ENCODE measurements around the gene SPOP.
"Not testable (repeated sequence)": the region's sequence is repeated elsewhere in the genome, so short reads cannot be mapped to it uniquely, and the experiment has no call there.

The SPOP gene

GRCh38 chr17:49647256-49647585 lies 30.7 kb downstream of the SPOP start:
- no peak for DNase-seq (ENCODE audit: low spot score)

- peak; percentile 42 for DNase-seq (ENCODE audit: low spot score)
These were observed 31.3 kb downstream of the SPOP start for GRCh38 chr17:49646391-49647255.

- not testable (repeated sequence) for DNase-seq (ENCODE audit: low spot score)
These were observed 31.9 kb downstream of the SPOP start for GRCh38 chr17:49646056-49646390.

DNA sequence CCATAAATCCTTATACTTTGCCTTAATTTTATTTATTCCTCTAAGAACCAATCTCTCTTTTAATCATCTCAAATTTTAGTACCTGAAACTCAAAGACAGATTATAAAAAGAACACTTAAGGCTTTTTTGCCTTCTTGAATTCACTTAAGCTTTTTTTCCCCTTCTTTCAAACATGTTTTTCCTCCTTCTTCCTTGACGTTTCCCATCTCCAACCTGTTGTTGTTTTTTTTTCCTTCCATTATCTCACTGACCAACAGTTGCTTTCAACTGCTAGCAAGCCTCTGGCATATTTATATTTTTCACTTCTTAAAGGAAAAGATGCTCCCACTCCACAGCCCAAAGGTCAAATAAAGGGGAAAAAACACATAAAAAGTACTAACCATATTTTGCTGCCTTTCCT lies 32.2 kb downstream of the SPOP start:
- DNase-seq (ENCODE audit: low spot score), result no peak

GRCh38 chr17:49640556-49640955 lies 37.3 kb downstream of the SPOP start:
- DNase-seq (ENCODE audit: low spot score), result no peak

GRCh38 chr17:49638818-49639217 lies 39.1 kb downstream of the SPOP start:
- no peak for DNase-seq (ENCODE audit: low spot score)

GRCh38 chr17:49637739-49638138 lies 40.2 kb downstream of the SPOP start:
- DNase-seq (ENCODE audit: low spot score), result no peak

GRCh38 chr17:49637050-49637449 lies 40.8 kb downstream of the SPOP start:
- DNase-seq (ENCODE audit: low spot score), result peak; percentile 26

GRCh38 chr17:49635121-49635520 lies 42.8 kb downstream of the SPOP start:
- no peak for DNase-seq (ENCODE audit: low spot score)

GRCh38 chr17:49634485-49634860 lies 43.4 kb downstream of the SPOP start:
- peak; percentile 10 for DNase-seq (ENCODE audit: low spot score)

DNA sequence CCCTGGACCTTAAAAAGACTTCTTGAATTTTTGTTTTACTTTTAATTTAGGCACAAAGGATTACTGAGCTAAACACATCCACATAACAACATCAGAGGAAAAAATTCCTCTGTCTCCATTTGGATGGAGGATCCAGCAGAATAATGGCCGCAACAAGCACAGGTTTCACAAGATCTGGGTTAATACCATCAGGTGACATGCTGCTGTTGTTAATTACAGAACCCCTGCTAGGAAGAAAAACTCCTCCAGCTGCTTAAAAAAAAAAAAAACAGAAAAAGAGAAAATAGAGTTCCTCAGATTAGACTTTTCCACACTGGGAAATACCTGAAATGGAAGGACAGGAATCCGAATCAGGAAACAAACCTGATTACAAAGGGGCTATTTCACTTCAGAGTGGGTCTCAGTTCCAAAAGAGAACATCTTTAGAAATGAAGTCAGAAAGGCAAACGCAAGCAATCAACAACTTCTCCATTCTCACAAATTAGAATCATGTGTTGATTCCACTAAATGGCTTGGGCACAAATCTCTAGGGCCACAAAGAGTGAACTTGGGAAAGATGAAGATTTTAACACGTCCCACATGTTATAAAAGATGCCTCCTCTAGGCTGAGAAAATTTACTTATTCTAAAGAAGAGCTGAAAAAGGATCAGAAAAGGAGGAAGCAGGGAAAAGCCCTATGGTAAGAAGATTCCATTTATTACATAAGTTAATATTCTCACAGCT lies 44.0 kb downstream of the SPOP start:
- DNase-seq (ENCODE audit: low spot score), result no peak

DNA sequence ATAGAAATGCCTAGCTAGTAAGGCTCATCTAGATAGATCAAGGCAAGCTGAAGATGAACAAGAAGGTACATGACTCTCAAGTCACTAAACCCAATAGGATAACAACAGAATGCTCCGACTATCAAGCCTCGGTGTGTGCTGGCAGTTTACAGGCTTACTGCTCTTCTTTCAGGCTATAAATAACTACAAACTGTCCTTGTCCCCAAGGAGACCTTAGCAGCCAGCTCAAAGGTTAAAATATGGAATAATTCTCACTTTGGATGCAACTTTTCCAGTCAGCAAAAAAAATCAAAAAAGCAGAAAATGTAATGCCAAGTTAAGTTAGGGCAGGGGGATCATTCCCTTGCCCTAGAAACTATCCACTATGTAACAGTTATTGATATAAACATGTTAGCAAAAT lies 44.6 kb downstream of the SPOP start:
- DNase-seq (ENCODE audit: low spot score), result no peak

- DNase-seq (ENCODE audit: low spot score), result no peak
These were observed 45.7 kb downstream of the SPOP start for GRCh38 chr17:49632201-49632600.

GRCh38 chr17:49631496-49631895 lies 46.4 kb downstream of the SPOP start:
- DNase-seq (ENCODE audit: low spot score), result peak; percentile 12

- DNase-seq (ENCODE audit: low spot score), result no peak
These were observed 47.6 kb downstream of the SPOP start for GRCh38 chr17:49630113-49630900.

DNA sequence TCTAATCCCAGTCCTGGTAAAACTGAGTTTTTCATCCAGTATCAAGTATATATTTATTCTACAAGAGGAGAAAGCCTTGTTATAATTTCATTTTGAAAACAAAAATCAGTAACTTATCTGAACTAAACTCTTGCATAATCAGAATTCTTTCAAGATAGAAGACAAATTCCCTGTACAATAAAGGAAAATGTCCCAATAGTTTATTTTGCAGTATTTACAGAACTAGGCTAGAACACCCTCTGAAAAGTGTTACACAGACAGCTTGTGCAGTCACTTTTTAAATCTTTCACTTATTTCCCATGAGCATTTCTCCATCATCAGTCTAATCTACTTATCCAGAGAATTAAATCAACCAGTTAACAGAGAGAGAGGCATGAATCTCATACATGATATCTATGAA lies 48.5 kb downstream of the SPOP start:
- DNase-seq (ENCODE audit: low spot score), result no peak

GRCh38 chr17:49624896-49625295 lies 53.0 kb downstream of the SPOP start:
- peak; percentile 33 for DNase-seq (ENCODE audit: low spot score)

- no peak for DNase-seq (ENCODE audit: low spot score)
These were observed 55.9 kb downstream of the SPOP start for GRCh38 chr17:49621946-49622529.

DNA sequence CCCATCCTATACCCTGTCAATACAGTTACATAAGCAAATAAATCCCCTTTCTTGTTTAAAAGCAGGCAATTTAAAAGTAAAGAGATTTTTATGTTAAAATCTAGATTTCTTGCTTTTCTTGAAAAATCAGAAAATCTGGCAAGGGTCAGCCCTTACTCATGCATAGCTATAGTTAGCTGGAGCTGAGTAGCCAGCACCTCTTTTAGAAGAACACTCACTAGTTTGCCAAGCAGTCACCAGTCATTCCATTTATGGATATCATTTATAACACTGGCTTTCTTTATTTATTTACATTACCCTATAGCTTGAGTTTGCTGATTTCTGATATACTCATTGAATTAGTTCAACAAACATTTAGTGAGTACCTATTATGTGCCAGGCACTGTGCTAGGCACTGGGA lies 56.5 kb downstream of the SPOP start:
- DNase-seq (ENCODE audit: low spot score), result no peak

DNA sequence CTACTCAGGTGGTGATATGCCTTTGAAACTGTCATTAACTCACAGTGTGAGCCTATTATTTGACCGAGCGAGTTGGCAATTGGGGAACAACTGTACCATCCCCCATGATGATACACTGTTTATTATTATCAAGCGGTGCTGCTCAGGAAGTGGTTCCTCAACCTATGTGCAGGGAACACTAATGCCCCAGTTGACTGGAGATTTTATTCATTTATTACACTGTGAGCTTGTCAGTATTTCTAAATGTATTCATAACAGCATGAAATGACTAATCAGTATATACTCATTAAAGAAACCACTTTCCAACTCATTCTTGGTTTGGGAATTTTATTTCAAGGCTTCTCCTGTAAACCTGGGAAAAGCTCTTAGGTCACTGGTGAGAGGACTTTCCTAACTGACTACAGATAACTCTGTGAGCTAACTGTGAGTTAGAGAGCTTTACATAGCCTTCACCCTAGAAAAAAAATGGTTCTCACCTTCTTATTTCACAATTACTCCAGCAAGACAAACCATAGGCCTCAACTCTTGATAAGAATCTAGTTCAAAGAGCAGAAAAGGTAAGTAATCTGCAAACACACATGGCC lies 59.8 kb downstream of the SPOP start:
- DNase-seq (ENCODE audit: low spot score), result no peak

DNA sequence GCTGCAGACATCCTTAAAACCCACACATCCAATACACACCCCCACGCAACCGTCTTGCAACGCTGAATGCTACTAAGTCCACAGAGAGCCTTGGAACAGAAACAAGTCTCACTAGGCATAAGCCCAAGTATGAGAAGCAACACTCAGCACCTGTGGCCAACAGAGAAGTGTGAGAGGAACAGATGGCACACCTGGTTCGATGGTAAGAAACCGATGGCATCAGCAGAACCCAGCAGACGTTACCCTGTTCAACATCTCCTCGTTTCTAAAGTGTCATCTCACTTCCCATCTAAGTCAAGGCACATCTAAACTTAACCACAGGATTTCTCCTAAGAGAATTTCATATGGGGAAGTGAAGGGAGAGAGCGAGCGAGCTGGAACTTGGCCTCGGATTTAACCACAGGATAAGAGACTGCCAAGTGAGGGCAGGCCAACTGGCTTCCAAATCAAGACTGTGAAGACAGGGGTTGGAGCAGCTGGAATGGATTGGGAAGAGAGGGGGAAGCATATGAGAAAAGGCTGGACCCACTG lies 61.2 kb downstream of the SPOP start:
- peak; percentile 79 for DNase-seq (ENCODE audit: low spot score)

DNA sequence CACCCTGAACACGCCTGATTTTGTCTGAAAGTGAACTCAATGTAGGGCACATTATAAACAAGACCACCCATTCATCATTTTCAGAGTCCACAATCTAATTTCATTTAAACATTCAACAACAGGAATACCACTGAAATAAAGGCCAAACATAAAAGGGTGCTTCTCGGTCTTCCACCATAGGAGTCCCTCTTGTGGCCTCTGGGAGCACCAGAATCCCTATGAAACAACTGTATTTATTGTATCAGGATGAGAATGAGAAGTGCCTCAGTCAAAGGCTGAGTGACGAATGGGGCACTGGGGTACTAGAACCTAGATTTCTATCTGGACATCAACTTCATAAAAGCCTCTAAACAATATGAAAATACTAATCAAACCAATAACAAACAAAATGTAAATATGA lies 61.8 kb downstream of the SPOP start:
- DNase-seq (ENCODE audit: low spot score), result peak; percentile 18

All from AG08395 (cell line).